ENCODE measurements around the gene SIL1. TPM values are rescaled to one million over a fixed set of nuclear protein-coding genes. Genes with fewer than 3 reads are reported as not detected.

SIL1 gene
- total and polyA plus RNA-seq, 2 of the 8 experiments (the other 6 are each of a cell fraction or from before 2014, with no cell fraction given), result 8.3 to 12.8 TPM

DNA sequence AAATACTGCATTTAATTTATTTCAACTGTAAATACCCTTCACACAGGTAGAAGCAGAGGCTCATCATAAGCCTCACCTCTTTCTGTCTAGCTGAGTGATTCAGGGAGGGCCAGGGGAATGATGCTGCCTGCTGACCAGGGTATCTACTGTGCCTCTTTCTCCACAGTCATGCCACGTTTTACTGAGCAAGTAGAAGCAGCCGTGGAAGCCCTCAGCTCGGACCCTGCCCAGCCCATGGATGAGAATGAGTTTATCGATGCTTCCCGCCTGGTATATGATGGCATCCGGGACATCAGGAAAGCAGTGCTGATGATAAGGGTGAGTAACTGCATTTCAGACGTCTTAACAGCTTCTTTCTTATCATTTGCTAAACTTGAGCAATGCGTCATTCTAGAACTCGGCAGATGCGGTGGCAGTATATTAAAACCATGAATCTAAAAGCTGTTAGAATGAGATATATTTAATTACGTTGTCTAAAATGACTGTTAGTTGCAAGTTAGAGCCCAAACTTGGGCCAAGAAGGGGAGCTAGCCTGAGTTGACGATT is 273.0 kb downstream of the SIL1 start:
- Histone ChIP-seq H4K91ac (replicated peaks; ENCODE audit: insufficient read length, low read length) (no peak overlapping the region), H3K4ac (replicated peaks; ENCODE audit: insufficient read length, low read depth, low read length) (no peak overlapping the region), H2BK5ac (ENCODE audit: low read depth, low read length) (no peak overlapping the region), H3K23ac (ENCODE audit: insufficient read length) (no peak overlapping the region), H3K4me1 (replicated peaks in 1 of 4; ENCODE audit: control insufficient read depth in 3 of 4, insufficient read depth in 4 of 4, low read length in 3 of 4) (peaks cover 0 to 4% (median 1%) of the 10 kb centered on the region in 4 experiments; a peak in 2 of 7 replicates), H2BK20ac (ENCODE audit: low read length) (no peak overlapping the region), H3K79me1 (ENCODE audit: low read depth, low read length) (peaks cover 5% of the 10 kb centered on the region; the same call in 1 of the 2 replicates), H2BK15ac (ENCODE audit: low read length) (no peak overlapping the region), H3K27ac (ENCODE audit: low read depth, low read length) (no peak overlapping the region), H3K9ac (replicated peaks in 1 of 4; ENCODE audit: extremely low read depth in 1 of 4, low read depth in 3 of 4, low read length in 3 of 4) (no peak overlapping the region), H2BK12ac (ENCODE audit: low read depth, low read length) (no peak overlapping the region), H3K27me3 (replicated peaks in 1 of 4; ENCODE audit: control insufficient read depth in 3 of 4, extremely low read depth in 1 of 4, insufficient read depth in 3 of 4, low read length in 3 of 4) (no peaks in the 10 kb centered on the region), H3K18ac (ENCODE audit: extremely low read depth, low read length) (no peak overlapping the region), H3K36me3 (ENCODE audit: control insufficient read depth in 2 of 4, insufficient read depth in 4 of 4, low read length in 3 of 4) (peaks cover 18 to 59% (median 36%) of the 10 kb centered on the region in 4 experiments), H3K4me3 (ENCODE audit: extremely low read depth in 1 of 4, insufficient read depth in 2 of 4, low read depth in 3 of 4, low read length in 4 of 4) (no peak overlapping the region), H2AFZ (ENCODE audit: low read length) (no peak overlapping the region), H3K56ac (replicated peaks; ENCODE audit: insufficient read length, low read depth, low read length) (no peak overlapping the region), H3K23me2 (ENCODE audit: low read depth, low read length) (no peaks in the 10 kb centered on the region), H2BK120ac (replicated peaks; ENCODE audit: low read depth, low read length) (no peak overlapping the region), H3K9me3 (ENCODE audit: insufficient read depth in 2 of 2, low read depth in 1 of 2, low read length in 1 of 2) (no peaks in the 10 kb centered on the region), H4K8ac (ENCODE audit: extremely low read depth, insufficient read depth, low read length) (no peak overlapping the region), H2AK5ac (ENCODE audit: low read depth, low read length) (no peak overlapping the region), H3K14ac (ENCODE audit: insufficient read length) (no peak overlapping the region), H4K20me1 (replicated peaks in 1 of 2; ENCODE audit: control insufficient read depth in 1 of 2, insufficient read depth in 2 of 2, low read length in 2 of 2) (peaks cover 0 to 2% of the 10 kb centered on the region in 2 experiments), H3K4me2 (ENCODE audit: insufficient read depth in 1 of 2, low read depth in 2 of 2, low read length in 2 of 2) (no peak overlapping the region), H4K5ac (ENCODE audit: insufficient read length, low read depth, low read length) (no peak overlapping the region), H3K79me2 (ENCODE audit: control insufficient read depth in 1 of 2, insufficient read depth in 2 of 2, low read length in 2 of 2) (no peaks in the 10 kb centered on the region)
- no peak for FAIRE-seq
- CTCF ChIA-PET (ENCODE audit: partially characterized antibody), result interaction anchor here (0.6 to 1.6 kb wide), 6 partner anchors 21 to 337 kb away, joined by 3 to 4 read pairs (median 4); no protein-coding TSS in a partner anchor
- WGBS, 2 experiments (ENCODE audit: extremely low coverage in 1 of 2, insufficient coverage in 1 of 2, insufficient read length in 1 of 2, insufficient replicate concordance in 2 of 2, low coverage in 1 of 2, low lambda C conversion rate in 2 of 2, missing lambda C conversion rate in 1 of 2), result 89% methylated on average over 12 of the region's 12 CpGs; no CpG with 5 or more reads in 1 of the 2 experiments
- TF ChIP-seq POLR2A (IDR thresholded peaks at IDR 0.05; ENCODE audit: control extremely low read depth in 1 of 2, low read depth in 2 of 2, low read length in 2 of 2), result no peak
- no peak for TF ChIP-seq CEBPB (IDR thresholded peaks at IDR 0.05; ENCODE audit: low read depth, low read length)
- no peak for TF ChIP-seq ASH2L (IDR thresholded peaks at IDR 0.05; ENCODE audit: low read length)
- TF ChIP-seq KDM1A (IDR thresholded peaks at IDR 0.05; ENCODE audit: borderline replicate concordance, low read length), result no peak
- TF ChIP-seq RXRA (IDR thresholded peaks at IDR 0.05; ENCODE audit: insufficient read depth, low read depth, low read length), result no peak
- POLR2A ChIA-PET (ENCODE audit: partially characterized antibody), result interaction anchor here (0.6 kb wide), 1 partner anchor 9 kb away, joined by 4 read pairs; no protein-coding TSS in a partner anchor
- DNase-seq (ENCODE audit: low read depth in 1 of 2, low spot score in 2 of 2), result no peak
